HEK293 (cell line): ENCODE data around the gene TNFRSF13B.

ENCODE experiments used
- CTCF ChIA-PET: fragments of 350-600 bp; formaldehyde crosslinking; extraction: SDS; loops from one replicate; lab custom pipeline; 2021; ENCODE audit warnings: antibody characterized with exemption; lab: Yijun Ruan, JAX
- POLR2A ChIA-PET: fragments of 300-600 bp; formaldehyde crosslinking; extraction: SDS; loops from one replicate; lab custom pipeline; 2020; ENCODE audit warnings: antibody characterized with exemption, inconsistent platforms; lab: Yijun Ruan, JAX
- H3K27ac ChIP-seq: fragments of 200-500 bp; sonication (Bioruptor generic); 2 replicates; pipeline ENCODE4 v1.5.1; 2014; ENCODE audit warnings: low read depth, low read length, control low read depth, inconsistent platforms; ENCODE audit errors: extremely low read depth
- H3K36me3 ChIP-seq, 2 experiments: fragments of 200-500 bp in 1 of 2; sonication (Bioruptor generic) in 1 of 2; 1 replicate in 1 of 2; 2 replicates in 1 of 2; pipeline ENCODE4 v1.5.1; 2014 to 2017; ENCODE audit warnings: inconsistent platforms in 2 of 2, low read length in 2 of 2; ENCODE audit not compliant: control insufficient read depth in 2 of 2, insufficient read depth in 1 of 2
- H3K4me1 ChIP-seq: fragments of 200-500 bp; sonication (Bioruptor generic); 2 replicates; pipeline ENCODE4 v1.5.1; 2014; ENCODE audit warnings: mild to moderate bottlenecking, low read length, inconsistent platforms; ENCODE audit not compliant: control insufficient read depth, insufficient read depth
- H3K4me3 ChIP-seq: 2 replicates; pipeline ENCODE4 v1.5.1; 2011; ENCODE audit warnings: low read depth, mild to moderate bottlenecking, control low read depth, low read length, moderate library complexity
- H3K9me3 ChIP-seq: fragments of 200-500 bp; sonication (Bioruptor generic); 2 replicates; pipeline ENCODE4 v1.5.1; 2014; ENCODE audit warnings: low read depth, low read length, inconsistent platforms; ENCODE audit not compliant: control insufficient read depth, insufficient read depth
- AEBP2 ChIP-seq: fragments of 450-650 bp; formaldehyde crosslinking; IDR thresholded peaks from 2 replicates; pipeline ENCODE4 v1.5.1; 2016; ENCODE audit warnings: missing biosample characterization, missing genetic modification characterization, borderline replicate concordance
- BCL11A ChIP-seq: fragments of 450-650 bp; formaldehyde crosslinking; IDR thresholded peaks from 2 replicates; pipeline ENCODE4 v1.5.1; 2016; ENCODE audit warnings: low read depth, missing biosample characterization, missing genetic modification characterization
- CTCF ChIP-seq: fragments of 450-650 bp; formaldehyde crosslinking; IDR thresholded peaks from 2 replicates; pipeline ENCODE4 v1.5.1; 2016; ENCODE audit warnings: missing biosample characterization, missing genetic modification characterization
- KLF7 ChIP-seq: fragments of 450-650 bp; formaldehyde crosslinking; IDR thresholded peaks from 2 replicates; pipeline ENCODE4 v1.5.1; 2016; ENCODE audit warnings: missing biosample characterization, missing genetic modification characterization, borderline replicate concordance
- PRDM6 ChIP-seq: fragments of 450-650 bp; formaldehyde crosslinking; IDR thresholded peaks from 2 replicates; pipeline ENCODE4 v1.5.1; 2017; ENCODE audit warnings: missing biosample characterization, missing genetic modification characterization
- SETDB1 ChIP-seq: IDR thresholded peaks from one replicate; pipeline ENCODE4 v1.6.1; 2017; ENCODE audit warnings: mild to moderate bottlenecking, low read length, moderate library complexity, mixed read lengths; ENCODE audit not compliant: insufficient read length
- ZBTB20 ChIP-seq: fragments of 450-650 bp; formaldehyde crosslinking; IDR thresholded peaks from 2 replicates; pipeline ENCODE4 v1.5.1; 2016; ENCODE audit warnings: missing biosample characterization, missing genetic modification characterization
- ZBTB21 ChIP-seq: fragments of 450-650 bp; formaldehyde crosslinking; IDR thresholded peaks from 2 replicates; pipeline ENCODE4 v1.5.1; 2017; ENCODE audit warnings: missing biosample characterization, missing genetic modification characterization
- ZNF121 ChIP-seq: fragments of 450-650 bp; formaldehyde crosslinking; IDR thresholded peaks from 2 replicates; pipeline ENCODE4 v1.5.1; 2016; ENCODE audit warnings: missing biosample characterization, missing genetic modification characterization
- ZNF155 ChIP-seq: fragments of 450-650 bp; formaldehyde crosslinking; IDR thresholded peaks from 2 replicates; pipeline ENCODE4 v1.5.1; 2016; ENCODE audit warnings: missing biosample characterization, missing genetic modification characterization
- ZNF23 ChIP-seq: fragments of 450-650 bp; formaldehyde crosslinking; IDR thresholded peaks from 2 replicates; pipeline ENCODE4 v1.5.1; 2016; ENCODE audit warnings: missing biosample characterization, missing genetic modification characterization, borderline replicate concordance
- ZNF26 ChIP-seq: fragments of 450-650 bp; formaldehyde crosslinking; IDR thresholded peaks from 2 replicates; pipeline ENCODE4 v1.5.1; 2016; ENCODE audit warnings: missing biosample characterization, missing genetic modification characterization
- ZNF398 ChIP-seq: fragments of 450-650 bp; formaldehyde crosslinking; IDR thresholded peaks from 2 replicates; pipeline ENCODE4 v1.5.1; 2017; ENCODE audit warnings: missing biosample characterization, missing genetic modification characterization
- ZNF513 ChIP-seq: fragments of 450-650 bp; IDR thresholded peaks from 2 replicates; pipeline ENCODE4 v1.5.1; 2018; ENCODE audit warnings: missing biosample characterization, missing genetic modification characterization
- ZNF558 ChIP-seq: fragments of 450-650 bp; formaldehyde crosslinking; IDR thresholded peaks from 2 replicates; pipeline ENCODE4 v1.5.1; 2016; ENCODE audit warnings: missing biosample characterization, missing genetic modification characterization
- ZNF639 ChIP-seq: fragments of 450-650 bp; formaldehyde crosslinking; IDR thresholded peaks from 2 replicates; pipeline ENCODE4 v1.5.1; 2016; ENCODE audit warnings: missing biosample characterization, missing genetic modification characterization
- ZNF830 ChIP-seq: fragments of 450-650 bp; IDR thresholded peaks from 2 replicates; pipeline ENCODE4 v1.5.0; 2018; ENCODE audit warnings: missing biosample characterization, missing genetic modification characterization, low read depth, mild to moderate bottlenecking, moderate library complexity
- ZNF837 ChIP-seq: fragments of 450-650 bp; formaldehyde crosslinking; IDR thresholded peaks from 2 replicates; pipeline ENCODE4 v1.5.1; 2016; ENCODE audit warnings: missing biosample characterization, missing genetic modification characterization
- ZSCAN18 ChIP-seq: fragments of 450-650 bp; formaldehyde crosslinking; IDR thresholded peaks from 2 replicates; pipeline ENCODE4 v1.5.1; 2016; ENCODE audit warnings: missing biosample characterization, missing genetic modification characterization

The TNFRSF13B gene

GRCh38 chr17:16968786-16969185 lies 3.1 kb downstream of the TNFRSF13B start (continued):
- TF ChIP-seq ZNF398 (tag by site-specific recombination) (no peak), ZNF513 (no peak), AEBP2 (tag by site-specific recombination) (no peak)

GRCh38 chr17:16962804-16963203 lies 9.1 kb downstream of the TNFRSF13B start:
- POLR2A ChIA-PET: no interaction called here
- TF ChIP-seq ZNF23: no peak
- TF ChIP-seq PRDM6 (tag by site-specific recombination): no peak
- no peak for TF ChIP-seq CTCF
- TF ChIP-seq ZNF26: no peak
- no peak for TF ChIP-seq ZNF830 (tag by site-specific recombination)
- TF ChIP-seq ZNF155 (tag by site-specific recombination): no peak
- TF ChIP-seq ZSCAN18: no peak
- no peak for TF ChIP-seq SETDB1
- TF ChIP-seq ZNF837 (tag by site-specific recombination): no peak
- no peak for TF ChIP-seq ZNF121
- no peak for TF ChIP-seq ZNF639
- TF ChIP-seq BCL11A (tag by site-specific recombination): no peak
- TF ChIP-seq ZBTB21 (tag by site-specific recombination): no peak
- TF ChIP-seq ZBTB20 (tag by site-specific recombination): no peak
- TF ChIP-seq ZNF558 (tag by site-specific recombination): no peak
- TF ChIP-seq KLF7 (tag by site-specific recombination): no peak
- CTCF ChIA-PET: interaction anchor here (0.9 kb wide), 1 partner anchor 15 kb away, joined by 3 read pairs; no protein-coding TSS in a partner anchor
- H3K27ac ChIP-seq: no peak overlapping the region
- no peaks in the 10 kb centered on the region for H3K9me3 ChIP-seq
- H3K36me3 ChIP-seq: no peaks in the 10 kb centered on the region
- H3K4me3 ChIP-seq: no peak overlapping the region
- H3K4me1 ChIP-seq: no peaks in the 10 kb centered on the region
